HepG2 (cell line): Measurements from ENCODE around the gene TRIM8. TPM values are rescaled to one million over a fixed set of nuclear protein-coding genes. Genes with fewer than 3 reads are reported as not detected.

Experiments used
- ARHGAP35 ChIP-seq: sonication (generic); formaldehyde crosslinking; IDR thresholded peaks from 2 replicates; pipeline ENCODE4 v1.9.0; 2022; ENCODE audit warnings: mild to moderate bottlenecking, inconsistent platforms, moderate library complexity, missing genetic modification reagents, borderline replicate concordance
- DNMT3B ChIP-seq: conservative IDR thresholded peaks from 2 replicates; pipeline ENCODE4 v1.6.1; 2016; ENCODE audit warnings: missing biosample characterization, control low read depth
- FOXK1 ChIP-seq: sonication (generic); formaldehyde crosslinking; IDR thresholded peaks from 2 replicates; pipeline ENCODE4 v1.4.0; 2020; ENCODE audit warnings: low read depth, missing genetic modification reagents, borderline replicate concordance
- IRF1 ChIP-seq: sonication (generic); formaldehyde crosslinking; IDR thresholded peaks from 2 replicates; pipeline ENCODE4 v1.4.0; 2020; ENCODE audit warnings: low read depth, mild to moderate bottlenecking, missing genetic modification reagents
- KDM1A ChIP-seq: IDR thresholded peaks from 2 replicates; pipeline ENCODE4 v1.6.1; 2016; ENCODE audit warnings: missing compliant biosample characterization
- KLF12 ChIP-seq: sonication (generic); formaldehyde crosslinking; IDR thresholded peaks from 2 replicates; pipeline ENCODE4 v1.4.0; 2020; ENCODE audit warnings: missing genetic modification reagents, borderline replicate concordance
- MTA3 ChIP-seq: sonication (generic); formaldehyde crosslinking; IDR thresholded peaks from 2 replicates; pipeline ENCODE4 v1.4.0; 2020; ENCODE audit warnings: missing genetic modification reagents
- NR2C2 ChIP-seq: sonication (generic); formaldehyde crosslinking; IDR thresholded peaks from 2 replicates; pipeline ENCODE4 v1.4.0; 2020; ENCODE audit warnings: missing genetic modification reagents, mild to moderate bottlenecking, moderate library complexity, borderline replicate concordance
- RBM22 ChIP-seq: fragments of 200-400 bp; formaldehyde crosslinking; optimal IDR thresholded peaks from 2 replicates; pipeline ENCODE3; 2017; ENCODE audit warnings: mild to moderate bottlenecking, low read length, moderate library complexity
- RORA ChIP-seq: sonication (generic); formaldehyde crosslinking; IDR thresholded peaks from 2 replicates; pipeline ENCODE4 v1.5.0; 2020; ENCODE audit warnings: mild to moderate bottlenecking, missing genetic modification reagents, moderate library complexity
- SAP130 ChIP-seq: IDR thresholded peaks from 2 replicates; pipeline ENCODE4 v1.6.1; 2016; ENCODE audit warnings: low read depth
- ZFP36 ChIP-seq: fragments of 150-350 bp; IDR thresholded peaks from 2 replicates; pipeline ENCODE4 v1.6.1; 2018; ENCODE audit warnings: borderline replicate concordance, low read length, low read depth; ENCODE audit not compliant: partially characterized antibody
- ZNF407 ChIP-seq: sonication (generic); formaldehyde crosslinking; IDR thresholded peaks from one replicate; pipeline ENCODE4 v1.5.1; 2020; ENCODE audit warnings: mild to moderate bottlenecking, missing genetic modification reagents; ENCODE audit errors: not compliant biosample characterization
- ZNF605 ChIP-seq: sonication (generic); formaldehyde crosslinking; IDR thresholded peaks from 2 replicates; pipeline ENCODE4 v1.8.0; 2022; ENCODE audit warnings: mild to moderate bottlenecking, missing genetic modification reagents
- ZNF7 ChIP-seq: IDR thresholded peaks from 2 replicates; pipeline ENCODE4 v1.6.1; 2016; ENCODE audit warnings: missing biosample characterization, missing genetic modification reagents
- ZNF784 ChIP-seq: sonication (generic); formaldehyde crosslinking; IDR thresholded peaks from 2 replicates; pipeline ENCODE4 v1.5.1; 2020; ENCODE audit warnings: missing genetic modification reagents, mild to moderate bottlenecking, borderline replicate concordance
- polyA plus RNA-seq, 8 experiments: library from polyadenylated mRNA; depleted of rRNA in 3 of 8; stranded (reverse) in 7 of 8; unstranded in 1 of 8; fragments of >200 nt; fragmentation: Illumina TruSeq in 4 of 8; extraction: Trizol in 4 of 8; gene quantifications; 2 replicates each; pipeline versions ENCODE4 v1.2.1 to v1.2.3, GENCODE V29; 2011 to 2016; ENCODE audit warnings: low read depth in 4 of 8, missing spikeins in 1 of 8, mixed read lengths in 1 of 8; ENCODE audit not compliant: insufficient read depth in 1 of 8
- total RNA-seq, 5 experiments: library from RNA; depleted of rRNA; stranded (reverse); fragments of >200 nt; fragmentation: Illumina TruSeq; extraction: Trizol; gene quantifications; 2 replicates each; pipeline ENCODE4 v1.2.3, GENCODE V29; 2016; ENCODE audit warnings: low read depth in 1 of 5
- TF ChIP-seq, protein P1 (sequence below): sonication (generic); formaldehyde crosslinking; IDR thresholded peaks from 2 replicates; pipeline ENCODE4 v1.9.0; 2021; ENCODE audit warnings: missing genetic modification reagents, borderline replicate concordance
- TF ChIP-seq, protein P2 (sequence below): sonication (generic); formaldehyde crosslinking; IDR thresholded peaks from 2 replicates; pipeline ENCODE4 v1.5.1; 2020; ENCODE audit warnings: mild to moderate bottlenecking, moderate library complexity, missing genetic modification reagents

TRIM8 gene
- total and polyA plus RNA-seq, 2 of the 13 experiments (the other 11 are each of a cell fraction or from before 2014, with no cell fraction given) = 38.9 to 66.5 TPM

DNA sequence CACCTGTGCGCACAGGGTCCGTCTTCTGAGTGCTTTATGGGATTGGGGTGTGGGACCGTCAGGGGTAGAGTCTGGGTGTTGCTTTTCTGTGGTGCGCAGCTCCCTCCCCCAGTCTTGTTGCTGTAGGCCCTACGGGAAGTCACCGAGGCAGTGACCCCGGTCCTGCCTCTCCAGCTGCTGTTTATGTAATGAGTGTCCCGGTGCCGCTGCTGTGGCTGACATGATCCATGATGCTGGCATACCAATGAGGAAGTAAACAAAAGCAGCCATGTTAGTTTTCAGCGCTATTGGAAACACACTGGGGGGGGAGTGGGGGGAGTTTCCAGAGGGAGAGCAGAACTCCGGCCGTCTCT lies 1.1 kb downstream of the TRIM8 start (continued):
- no peak for TF ChIP-seq ZNF407 (CRISPR knock-in tag)
- no peak for TF ChIP-seq ZNF784 (CRISPR knock-in tag)
- no peak for TF ChIP-seq IRF1 (CRISPR knock-in tag)
- no peak for TF ChIP-seq RBM22
- TF ChIP-seq, protein P1, sequence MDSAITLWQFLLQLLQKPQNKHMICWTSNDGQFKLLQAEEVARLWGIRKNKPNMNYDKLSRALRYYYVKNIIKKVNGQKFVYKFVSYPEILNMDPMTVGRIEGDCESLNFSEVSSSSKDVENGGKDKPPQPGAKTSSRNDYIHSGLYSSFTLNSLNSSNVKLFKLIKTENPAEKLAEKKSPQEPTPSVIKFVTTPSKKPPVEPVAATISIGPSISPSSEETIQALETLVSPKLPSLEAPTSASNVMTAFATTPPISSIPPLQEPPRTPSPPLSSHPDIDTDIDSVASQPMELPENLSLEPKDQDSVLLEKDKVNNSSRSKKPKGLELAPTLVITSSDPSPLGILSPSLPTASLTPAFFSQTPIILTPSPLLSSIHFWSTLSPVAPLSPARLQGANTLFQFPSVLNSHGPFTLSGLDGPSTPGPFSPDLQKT (CRISPR knock-in tag) = no peak
- no peak for TF ChIP-seq RORA
- no peak; the same call in 1 of the 2 replicates for TF ChIP-seq KLF12 (CRISPR knock-in tag)
- no peak for TF ChIP-seq KDM1A (CRISPR knock-in tag)
- TF ChIP-seq, protein P2, sequence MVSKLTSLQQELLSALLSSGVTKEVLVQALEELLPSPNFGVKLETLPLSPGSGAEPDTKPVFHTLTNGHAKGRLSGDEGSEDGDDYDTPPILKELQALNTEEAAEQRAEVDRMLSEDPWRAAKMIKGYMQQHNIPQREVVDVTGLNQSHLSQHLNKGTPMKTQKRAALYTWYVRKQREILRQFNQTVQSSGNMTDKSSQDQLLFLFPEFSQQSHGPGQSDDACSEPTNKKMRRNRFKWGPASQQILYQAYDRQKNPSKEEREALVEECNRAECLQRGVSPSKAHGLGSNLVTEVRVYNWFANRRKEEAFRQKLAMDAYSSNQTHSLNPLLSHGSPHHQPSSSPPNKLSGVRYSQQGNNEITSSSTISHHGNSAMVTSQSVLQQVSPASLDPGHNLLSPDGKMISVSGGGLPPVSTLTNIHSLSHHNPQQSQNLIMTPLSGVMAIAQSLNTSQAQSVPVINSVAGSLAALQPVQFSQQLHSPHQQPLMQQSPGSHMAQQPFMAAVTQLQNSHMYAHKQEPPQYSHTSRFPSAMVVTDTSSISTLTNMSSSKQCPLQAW (CRISPR knock-in tag) = no peak
- TF ChIP-seq NR2C2 (CRISPR knock-in tag) = 0 out of 2 replicates have a peak, but pooled peaks have one; percentile 13
- peak; percentile 80; the same call in 1 of the 2 replicates for TF ChIP-seq FOXK1 (CRISPR knock-in tag)
- no peak for TF ChIP-seq ZFP36
- TF ChIP-seq DNMT3B (CRISPR knock-in tag) = no peak
- no peak for TF ChIP-seq ARHGAP35 (CRISPR knock-in tag)
- TF ChIP-seq ZNF7 (CRISPR knock-in tag) = no peak
- no peak for TF ChIP-seq MTA3 (CRISPR knock-in tag)
- no peak for TF ChIP-seq ZNF605 (CRISPR knock-in tag)
- peak; percentile 79 for TF ChIP-seq SAP130
